ENCODE results near the gene ENOX1.
A peak's percentile ranks its signal among the peaks of the same experiment; 100 is the strongest.
"Not testable (repeated sequence)": the region's sequence is repeated elsewhere in the genome, so short reads cannot be mapped to it uniquely, and the experiment has no call there.

ENOX1 gene

DNA sequence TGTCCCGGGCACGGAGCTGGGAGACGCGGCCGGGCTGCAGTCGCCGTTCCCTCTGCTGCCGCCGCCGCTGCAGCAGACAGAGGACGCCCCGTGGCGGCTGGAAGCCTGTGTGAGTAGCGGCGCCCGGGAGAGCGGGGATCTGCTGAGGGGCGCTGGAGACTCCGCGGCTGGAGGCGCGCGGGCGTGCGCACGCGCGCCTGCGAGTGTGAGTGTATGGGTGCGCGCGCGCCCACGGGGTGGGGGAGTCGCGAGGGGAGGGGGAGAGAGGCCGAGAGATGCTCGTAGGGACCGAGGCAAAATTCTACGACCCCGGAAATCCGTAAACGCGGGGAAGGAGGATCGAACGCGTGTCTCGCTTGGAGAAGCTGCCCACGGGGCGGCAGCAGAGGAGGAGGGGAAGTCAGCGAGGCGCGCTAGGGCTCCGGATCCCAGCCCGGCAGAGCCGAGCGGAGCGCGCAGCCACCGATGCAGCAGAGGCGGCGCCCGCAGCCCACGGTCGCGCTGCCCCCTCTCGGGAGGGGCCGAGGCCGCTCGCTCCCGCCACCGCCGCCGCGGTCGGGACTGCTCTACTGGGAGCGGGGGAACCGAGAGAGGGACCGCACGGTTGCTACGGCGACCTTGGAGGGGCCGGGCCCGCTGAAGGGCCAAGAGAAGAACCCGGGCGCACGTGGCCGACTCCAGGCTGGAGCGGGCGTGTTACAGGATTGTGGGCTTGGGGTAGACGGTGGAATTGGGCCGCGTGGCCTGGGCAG lies at the start of gene ENOX1:
Gene ENOX1, minus strand, starts transcription at position 207 of the 752 bp plus-strand sequence.
- DNase-seq, result peak; percentile 52 to 81 (median 70)

DNA sequence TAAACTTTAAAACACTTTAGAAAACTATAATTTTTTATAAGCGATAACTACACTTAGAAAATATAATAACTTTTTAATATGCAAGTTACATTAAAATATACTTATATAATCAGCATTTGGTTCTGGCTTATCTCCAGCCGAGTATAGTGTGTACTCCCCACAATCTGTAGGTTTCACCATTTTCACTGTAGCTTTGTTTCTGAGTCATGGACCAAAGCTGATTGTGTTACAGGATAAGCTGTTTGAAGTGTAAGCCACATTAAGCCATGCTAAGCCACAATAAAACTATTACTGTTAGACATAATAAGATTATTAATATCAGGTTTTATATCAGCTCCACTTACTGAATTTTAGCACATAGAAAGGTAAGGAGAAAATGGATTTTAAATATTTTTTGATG lies 48.9 kb upstream of the ENOX1 start:
- no peak for DNase-seq

DNA sequence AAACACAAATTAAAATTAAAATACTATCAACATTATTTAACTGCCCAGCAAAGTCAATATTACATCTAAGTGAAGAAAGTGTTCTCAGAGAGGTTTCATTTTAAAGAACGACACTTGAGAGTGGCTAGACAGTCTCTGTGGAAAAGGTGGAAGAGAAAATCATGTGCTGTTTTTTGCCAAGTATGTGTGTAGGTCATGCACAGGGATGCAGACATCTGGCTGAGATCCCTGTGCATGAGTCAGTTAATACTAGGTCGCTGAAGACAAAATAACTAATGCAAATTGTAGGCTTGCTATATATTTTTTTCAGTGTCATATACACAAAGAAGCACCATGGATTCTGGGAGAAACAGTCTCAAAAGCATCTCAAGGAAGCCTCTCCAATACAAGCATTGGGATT lies 44.3 kb upstream of the ENOX1 start:
- DNase-seq, result peak in 2 of 3 donors; percentile 5 to 12

DNA sequence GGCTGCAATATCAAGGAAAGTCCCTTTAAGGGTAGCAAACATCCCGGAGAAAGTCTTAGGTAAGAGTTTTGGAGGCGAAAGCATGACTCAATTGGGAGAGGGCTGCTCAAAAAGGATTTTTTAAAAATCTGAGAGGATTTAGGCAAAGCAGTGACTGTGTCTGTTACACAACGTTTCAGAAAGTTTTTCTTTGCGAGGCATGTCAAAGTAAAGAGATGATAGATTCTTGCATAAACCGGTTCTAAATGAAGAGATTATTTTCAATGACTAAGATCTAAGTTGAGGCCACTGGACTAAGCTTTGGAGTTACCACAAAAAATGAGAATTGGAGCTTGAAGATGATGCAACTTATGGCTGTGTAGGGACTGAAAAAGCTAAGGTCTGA lies 43.7 kb upstream of the ENOX1 start:
- peak; percentile 86 to 97 (median 95) for DNase-seq

DNA sequence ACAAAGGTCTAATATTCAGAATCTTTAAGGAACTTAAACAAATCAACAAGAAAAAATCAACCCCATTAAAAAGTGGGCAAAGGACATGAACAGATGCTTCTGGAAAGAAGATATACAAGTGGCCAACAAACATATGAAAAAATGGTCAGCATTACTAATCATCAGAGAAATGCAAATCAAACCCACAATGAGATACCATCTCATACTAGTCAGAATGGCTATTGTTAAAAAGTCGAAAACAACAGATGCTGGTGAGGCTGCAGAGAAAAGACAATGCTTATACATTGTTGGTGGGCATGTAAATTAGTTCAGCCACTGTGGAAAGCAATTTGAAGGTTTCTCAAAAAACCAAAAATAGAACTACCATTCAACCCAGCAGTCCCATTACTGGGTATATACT lies 37.9 kb upstream of the ENOX1 start:
- not testable (repeated sequence) for DNase-seq

DNA sequence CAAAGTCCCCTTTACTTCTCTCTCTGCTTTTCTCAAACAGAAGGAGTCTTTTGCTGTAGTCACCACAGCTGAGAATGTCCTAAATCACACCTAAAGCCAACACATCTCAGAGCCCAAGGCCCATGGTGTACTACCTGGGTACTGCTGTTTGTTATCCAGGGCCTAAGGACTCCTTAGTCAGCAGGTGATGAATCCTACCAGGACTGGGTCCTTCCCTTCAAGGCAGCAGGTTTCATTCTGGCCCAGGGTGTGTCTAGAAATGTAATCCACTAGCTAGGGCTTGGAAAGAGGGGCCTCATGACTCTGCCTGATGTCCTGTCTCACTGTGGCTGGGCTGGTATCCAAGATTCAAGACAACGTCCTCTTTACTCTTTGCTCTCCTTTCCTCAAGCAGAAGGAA lies 36.2 kb upstream of the ENOX1 start:
- DNase-seq, result no peak

DNA sequence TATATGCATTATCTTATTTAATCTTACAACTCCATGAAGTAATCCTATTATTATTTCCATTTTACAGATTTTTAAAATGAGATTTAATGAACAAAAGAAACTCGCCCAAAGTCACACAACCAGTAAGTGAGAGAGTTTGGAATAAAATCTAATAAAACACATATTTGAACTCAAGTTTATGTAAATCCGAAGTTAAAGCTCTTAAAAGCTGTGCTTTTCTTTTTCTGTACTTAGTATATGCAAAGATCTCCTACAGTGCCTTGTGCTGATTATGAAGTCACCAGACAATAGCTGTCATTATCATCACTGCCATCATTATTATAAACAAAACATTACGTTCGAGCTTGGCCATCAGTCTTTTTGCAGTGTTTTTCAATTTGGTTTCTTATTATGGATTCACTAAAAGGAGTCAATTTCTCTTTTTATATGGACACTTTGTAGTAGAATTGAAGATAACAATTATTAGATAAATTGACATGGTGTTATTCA lies 29.7 kb upstream of the ENOX1 start:
- no peak for DNase-seq

DNA sequence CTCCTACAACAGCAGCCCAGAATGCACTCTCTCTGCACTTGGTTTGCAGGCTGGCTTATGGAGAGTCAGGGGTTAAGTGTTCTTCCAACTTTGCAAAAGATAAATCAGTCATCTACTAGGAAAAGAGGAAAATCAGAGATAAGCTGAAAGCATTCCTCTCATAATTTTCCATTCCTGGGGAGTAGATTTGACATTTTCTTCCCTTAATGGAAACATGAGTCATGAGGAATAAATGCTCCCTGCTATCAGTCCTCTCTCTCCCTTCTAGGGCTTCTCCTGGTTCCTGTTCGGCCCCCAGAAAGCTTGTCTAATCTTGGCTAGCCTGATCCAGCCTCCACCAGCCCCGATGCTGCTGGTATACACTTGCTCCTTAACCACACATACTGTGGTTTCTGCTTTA lies 28.4 kb upstream of the ENOX1 start:
- DNase-seq, result no peak

DNA sequence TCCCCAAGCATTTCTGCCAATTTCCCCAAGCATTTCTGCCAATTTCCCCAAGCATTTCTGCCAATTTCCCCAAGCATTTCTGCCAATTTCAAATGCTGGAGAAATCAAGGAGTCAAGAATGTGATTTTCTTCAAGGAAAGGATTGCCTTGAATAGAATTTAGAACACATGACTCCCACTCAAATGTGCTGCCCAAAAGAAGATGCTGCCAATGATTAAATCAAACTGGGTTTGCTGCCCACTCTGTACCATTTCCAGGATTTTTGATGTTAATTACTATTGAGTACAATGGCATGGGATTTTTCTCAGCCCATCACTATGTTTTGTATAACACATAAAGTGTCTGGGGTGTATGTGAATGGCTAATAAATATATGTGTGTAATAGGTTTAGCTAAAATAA lies 21.9 kb upstream of the ENOX1 start:
- no peak for DNase-seq

DNA sequence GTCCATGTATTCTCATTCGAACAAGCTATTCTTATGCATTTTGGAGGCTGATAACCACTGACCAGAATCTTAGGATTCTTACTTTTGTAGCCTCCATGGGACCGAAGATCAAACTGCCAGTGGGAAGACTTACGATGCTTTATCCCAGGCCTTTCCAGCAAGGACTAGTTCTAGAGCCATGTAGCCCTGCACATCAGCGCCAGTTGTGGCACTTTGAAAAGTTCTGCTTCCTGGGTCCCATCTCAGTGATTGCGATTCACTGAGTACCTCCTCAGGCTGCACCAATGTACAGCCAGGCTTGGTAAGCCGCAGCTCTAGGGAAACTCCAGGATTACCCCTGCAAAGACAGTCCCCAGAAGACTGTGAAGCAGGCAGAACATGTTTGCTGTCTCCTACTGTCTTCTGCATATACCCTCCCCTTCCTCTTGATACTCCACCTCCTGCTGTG lies 18.9 kb upstream of the ENOX1 start:
- DNase-seq, result peak in 1 of 3 donors; percentile 20

DNA sequence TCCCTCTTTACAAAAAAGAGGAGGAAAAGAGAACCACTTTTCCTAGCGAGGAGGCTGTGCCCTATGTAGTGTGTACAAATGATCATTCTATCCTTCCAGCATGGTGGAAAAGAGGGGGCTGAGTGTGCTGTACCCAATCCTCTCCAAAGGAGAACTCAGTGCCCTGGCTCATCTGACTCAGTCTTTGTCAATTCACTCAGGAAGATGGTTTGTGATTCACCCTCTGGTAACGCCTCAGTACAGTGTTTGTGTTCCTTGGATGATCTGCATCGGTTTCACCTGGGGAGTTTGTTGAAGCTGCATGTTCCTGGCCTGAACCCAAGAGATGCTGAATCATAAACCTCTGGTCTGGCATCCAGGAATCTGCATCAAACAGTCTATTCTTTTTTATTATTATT lies 18.3 kb upstream of the ENOX1 start:
- peak; percentile 58 to 79 (median 72) for DNase-seq

DNA sequence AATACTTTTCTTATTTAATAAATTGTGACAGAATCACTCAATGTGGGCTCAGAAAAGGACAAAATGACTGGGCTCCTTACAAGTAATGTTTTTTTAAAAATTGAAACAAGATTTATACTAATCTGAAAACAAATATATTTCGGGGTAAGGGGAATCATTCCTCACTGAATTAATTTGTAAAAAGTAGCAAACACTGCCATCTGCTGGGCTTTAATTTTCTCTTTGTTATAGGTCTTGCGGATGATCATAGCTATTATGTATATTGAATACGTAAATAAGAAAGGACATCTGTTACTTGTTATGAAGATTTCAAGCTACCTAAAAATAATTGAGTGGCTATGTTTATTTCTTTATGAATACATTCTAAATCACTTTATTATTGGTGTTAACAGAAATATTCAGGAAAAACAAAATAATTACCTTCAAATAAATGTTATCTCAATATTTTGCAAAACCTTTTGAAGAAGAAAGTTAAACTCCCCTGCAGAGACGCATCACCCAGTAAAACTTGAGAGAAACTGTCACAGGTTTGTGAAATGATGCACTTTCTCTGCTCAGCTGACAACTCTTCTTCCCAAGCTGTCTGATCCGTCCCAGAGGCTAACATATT lies 17.8 kb upstream of the ENOX1 start:
- DNase-seq, result peak; percentile 75 to 84 (median 82)

DNA sequence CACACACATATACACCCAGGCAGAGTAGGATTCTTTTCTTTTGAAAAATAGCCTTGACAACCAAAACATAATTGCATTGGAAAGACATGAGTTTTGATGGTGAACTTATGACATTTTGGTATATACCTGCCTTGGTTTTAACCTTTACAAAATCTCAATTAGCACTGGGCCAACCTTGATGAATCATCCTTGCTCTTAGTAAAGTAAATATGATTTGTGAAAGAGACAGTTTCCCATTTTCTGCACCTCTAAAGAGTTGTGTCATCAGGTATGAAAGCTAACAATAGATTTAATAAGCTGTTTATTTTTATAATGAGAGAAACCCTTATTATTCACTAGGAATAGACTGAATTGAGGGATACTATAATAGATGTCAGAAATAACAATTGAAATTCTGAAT lies 15.7 kb upstream of the ENOX1 start:
- no peak for DNase-seq

DNA sequence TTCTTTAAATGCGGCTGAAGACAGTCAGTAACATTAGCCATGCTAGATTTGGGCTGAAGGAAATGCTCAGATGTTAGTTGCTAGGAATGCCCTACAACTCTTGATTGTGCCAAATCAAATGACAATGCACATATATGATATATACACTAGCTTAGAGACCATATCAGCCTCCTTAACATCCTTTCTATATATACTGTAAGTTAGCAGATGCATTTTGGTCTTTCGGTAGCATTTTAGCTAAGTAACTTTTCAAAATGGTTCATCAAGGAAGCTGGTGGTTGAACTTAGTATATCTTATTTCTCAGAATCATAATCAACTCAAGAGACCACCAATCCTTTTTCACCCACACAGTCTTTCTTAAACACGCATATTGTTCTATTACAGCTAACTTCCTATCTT lies 14.1 kb upstream of the ENOX1 start:
- no peak for DNase-seq

DNA sequence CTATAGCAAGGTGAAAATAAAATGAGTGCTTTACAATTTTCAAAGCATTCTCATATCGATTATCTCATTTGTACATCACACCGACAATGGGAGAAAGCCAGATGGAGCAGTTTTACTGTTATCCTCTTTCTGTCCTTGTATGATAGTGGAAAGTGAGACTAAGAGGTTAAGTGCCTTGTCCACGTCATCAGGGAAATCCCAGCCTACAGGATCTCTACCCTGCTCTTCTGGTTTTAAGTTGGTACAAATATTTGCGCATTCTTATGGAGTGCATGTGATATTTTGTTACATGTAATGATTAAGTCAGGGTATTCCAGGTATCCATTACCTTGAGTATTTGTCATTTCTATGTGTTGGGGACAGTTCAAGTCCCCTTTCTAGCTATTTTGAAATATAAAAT lies 12.4 kb upstream of the ENOX1 start:
- DNase-seq, result no peak

DNA sequence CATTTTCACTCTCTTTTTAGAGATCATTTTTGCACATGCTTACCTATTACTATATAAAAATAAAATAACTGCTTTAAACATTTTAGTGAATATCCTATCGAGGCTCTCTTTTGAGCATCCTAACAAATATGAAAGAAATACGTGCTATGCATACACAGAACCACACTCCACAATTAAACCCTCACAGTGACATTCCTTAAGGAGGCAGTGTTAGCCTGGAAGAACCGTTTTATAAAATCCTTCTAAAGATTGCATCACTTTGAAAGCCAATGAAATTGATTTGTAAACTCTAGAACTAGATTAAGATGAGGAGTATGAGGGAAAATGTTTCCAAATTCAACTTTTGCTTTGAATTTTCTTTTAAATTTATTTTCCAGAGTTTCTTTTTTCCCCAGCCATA lies 11.1 kb upstream of the ENOX1 start:
- DNase-seq, result no peak

DNA sequence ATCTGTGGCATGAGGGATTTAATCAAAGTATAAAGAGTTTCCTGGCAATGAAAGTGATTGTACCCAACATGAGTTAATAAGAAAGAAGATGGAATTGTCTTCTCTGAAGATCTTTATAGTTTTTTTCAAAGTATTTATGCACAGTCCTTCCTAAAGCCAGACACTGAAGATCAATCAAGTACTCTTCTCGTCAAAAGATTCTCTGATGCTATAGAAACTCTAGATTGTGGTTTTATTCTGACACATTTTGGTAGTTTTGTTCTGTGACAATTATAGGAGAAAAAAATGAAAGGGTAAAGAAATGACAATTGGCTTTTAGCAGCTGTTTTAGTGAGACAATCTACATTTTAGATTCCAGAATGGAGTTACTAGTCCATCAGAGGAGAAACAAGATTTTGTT lies 10.4 kb upstream of the ENOX1 start:
- DNase-seq, result no peak

DNA sequence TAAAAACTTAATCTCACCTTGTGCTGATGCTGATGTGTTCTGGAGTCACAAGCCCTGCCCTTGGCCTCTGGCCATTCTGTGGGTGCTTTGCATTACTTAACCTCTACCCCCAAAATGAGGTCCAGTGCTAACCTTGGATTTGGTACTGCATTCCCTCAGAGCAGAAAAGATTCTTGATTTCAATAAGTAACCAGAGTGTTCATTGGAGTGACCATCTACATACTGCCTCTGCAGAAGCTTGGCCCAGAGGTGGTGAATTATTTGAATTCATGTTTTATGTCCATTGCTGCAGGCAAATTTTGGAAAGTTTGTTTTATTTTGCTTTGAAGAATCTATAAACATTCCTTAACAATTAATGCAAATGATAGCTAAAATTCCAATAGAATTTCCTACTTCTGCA lies 7.6 kb upstream of the ENOX1 start:
- DNase-seq, result no peak

DNA sequence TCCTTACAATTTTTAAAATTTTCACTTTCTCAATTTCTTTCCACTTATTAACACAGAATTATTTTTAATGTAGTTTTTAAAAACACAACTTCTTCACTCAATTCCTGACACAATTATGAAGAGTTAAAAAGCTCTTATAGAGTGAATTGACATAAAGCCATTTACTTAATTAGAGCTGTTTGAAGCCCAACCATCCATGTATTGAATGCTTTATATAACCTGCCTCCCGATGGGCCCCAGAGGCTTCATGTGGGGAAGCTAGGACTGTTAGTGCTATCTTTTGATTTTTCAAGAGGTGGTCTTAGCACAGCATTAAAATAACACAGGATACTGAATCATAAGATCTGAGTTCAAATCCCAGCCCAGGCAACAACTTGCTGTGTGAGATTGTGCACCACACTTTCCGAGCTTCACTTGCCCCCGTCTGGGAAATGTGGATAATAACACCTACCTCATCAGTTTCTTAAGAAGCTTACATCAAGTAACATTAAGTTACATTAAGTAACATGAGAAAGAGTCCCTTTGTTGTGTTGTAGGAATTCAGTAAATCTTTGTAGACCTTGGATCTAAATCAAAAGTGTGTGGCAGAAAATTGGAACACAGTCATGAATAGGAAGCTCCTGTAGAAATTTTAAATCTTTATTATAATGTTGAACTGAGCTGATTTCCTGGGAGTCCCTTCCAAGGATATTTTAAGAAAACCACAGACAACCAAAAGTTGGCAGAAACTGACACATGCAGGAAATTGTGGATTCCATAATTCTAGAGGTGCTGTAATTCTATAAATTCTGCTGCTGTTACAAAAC lies 5.5 kb upstream of the ENOX1 start:
- no peak for DNase-seq

DNA sequence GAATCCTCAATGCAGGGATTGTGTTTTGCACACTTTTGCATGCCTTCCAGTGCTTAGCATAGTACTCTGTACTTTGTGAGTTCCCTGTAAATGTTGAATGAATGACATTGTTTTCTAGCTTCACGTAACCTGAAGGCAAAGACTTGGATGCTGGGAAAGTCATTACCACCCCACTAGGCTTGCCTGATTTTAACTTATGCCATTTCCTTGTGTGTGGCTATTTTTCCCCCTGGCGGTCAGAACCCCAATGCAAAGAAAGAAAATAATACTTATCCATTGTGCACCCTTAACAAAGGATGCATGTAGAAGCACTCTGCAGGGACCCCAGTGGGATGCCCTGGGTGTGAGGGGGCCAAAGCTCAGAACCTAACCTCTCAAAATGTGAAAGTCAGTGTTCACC lies 1.2 kb upstream of the ENOX1 start:
- DNase-seq, result peak in 1 of 3 donors; percentile 21

DNA sequence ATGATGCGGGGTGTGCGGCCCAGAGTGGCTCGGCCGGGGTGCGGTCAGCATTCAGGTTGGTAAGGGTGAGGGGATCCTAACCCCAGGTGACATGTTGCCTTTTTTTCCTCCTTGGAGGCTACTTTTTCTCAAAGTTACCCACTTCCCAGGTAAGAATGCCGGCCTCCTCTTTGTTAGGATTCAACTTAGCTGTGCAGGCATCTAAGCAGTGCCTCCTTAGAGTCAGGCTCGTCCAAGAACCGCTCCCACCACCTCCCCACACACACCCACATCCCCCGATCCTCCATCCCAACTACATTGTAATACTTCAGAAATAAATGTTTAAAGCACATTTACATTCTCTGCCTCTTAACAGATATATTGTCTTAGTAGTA lies 733 bp upstream of the ENOX1 start:
- DNase-seq, result no peak

DNA sequence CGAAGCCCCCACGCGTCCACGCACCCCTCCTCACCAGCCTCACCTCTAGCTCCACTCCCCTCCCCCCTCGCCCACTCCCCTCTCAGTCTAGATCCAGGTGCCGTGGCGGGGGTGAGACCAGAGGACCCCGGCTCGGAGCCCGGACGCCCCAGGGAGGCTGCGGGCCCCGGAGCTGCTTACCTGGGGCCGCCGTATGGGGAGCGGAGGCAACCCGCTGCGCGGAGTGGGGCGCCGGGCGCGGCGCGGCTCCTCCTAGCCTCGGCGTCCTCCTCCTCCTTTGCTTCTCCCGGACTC lies 353 bp downstream of the ENOX1 start:
- DNase-seq, result no peak

DNA sequence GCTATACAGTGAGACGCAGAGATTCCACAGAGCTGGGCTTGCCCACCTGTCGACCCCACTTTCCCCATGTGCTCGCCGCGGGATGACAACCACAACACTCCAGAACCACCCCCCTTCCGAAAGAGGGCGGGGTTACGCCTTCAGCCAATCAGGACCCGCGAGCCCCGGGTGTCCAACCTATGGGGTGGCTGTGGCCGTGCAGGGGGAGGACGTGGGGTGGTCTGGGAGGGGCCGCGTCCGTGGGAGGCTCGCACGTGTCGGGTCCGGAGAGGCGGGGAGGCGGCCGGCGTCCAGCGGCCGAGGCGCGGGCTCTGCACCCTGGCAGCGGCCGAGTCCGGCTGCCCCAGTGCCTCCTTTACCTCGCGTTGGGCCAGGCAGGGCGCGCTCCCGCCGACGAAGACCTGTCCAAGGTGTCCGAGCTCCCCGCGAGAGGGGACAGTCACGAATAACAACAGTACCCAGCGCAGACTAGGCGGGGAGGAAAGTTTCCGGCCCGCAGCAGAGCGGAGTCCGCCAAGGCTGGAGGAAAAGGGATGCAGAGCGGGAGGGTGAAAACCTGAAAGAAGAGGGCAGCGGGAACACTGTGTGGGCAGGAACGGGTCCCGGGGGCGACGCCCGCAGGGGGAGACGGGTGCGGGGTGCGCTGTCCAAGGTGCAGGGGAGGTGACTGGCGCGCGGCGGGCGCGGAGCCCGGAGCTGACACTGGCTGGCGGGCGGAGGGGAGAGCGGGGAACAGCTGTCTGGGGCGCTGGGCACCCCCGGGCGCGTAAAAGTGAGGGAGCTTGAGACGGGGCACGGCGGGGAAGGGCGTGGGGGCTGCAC lies 911 bp downstream of the ENOX1 start:
- DNase-seq, result peak; percentile 46 to 70 (median 53)

Data from suppressor macrophage treated with lipopolysaccharide for 1 hour (primary cell).